SIG-M5 treated with dmso at 0.1 percent for 504 hours (cell line): ENCODE data around the gene DCTN3.

Source experiments
- DNase-seq: peaks from one replicate; lab custom pipeline; 2025; ENCODE audit not compliant: unreplicated experiment; lab: John Stamatoyannopoulos, UW

The DCTN3 gene

GRCh38 chr9:34624475-34625185 lies 4.3 kb upstream of the DCTN3 start:
- DNase-seq = no peak

DNA sequence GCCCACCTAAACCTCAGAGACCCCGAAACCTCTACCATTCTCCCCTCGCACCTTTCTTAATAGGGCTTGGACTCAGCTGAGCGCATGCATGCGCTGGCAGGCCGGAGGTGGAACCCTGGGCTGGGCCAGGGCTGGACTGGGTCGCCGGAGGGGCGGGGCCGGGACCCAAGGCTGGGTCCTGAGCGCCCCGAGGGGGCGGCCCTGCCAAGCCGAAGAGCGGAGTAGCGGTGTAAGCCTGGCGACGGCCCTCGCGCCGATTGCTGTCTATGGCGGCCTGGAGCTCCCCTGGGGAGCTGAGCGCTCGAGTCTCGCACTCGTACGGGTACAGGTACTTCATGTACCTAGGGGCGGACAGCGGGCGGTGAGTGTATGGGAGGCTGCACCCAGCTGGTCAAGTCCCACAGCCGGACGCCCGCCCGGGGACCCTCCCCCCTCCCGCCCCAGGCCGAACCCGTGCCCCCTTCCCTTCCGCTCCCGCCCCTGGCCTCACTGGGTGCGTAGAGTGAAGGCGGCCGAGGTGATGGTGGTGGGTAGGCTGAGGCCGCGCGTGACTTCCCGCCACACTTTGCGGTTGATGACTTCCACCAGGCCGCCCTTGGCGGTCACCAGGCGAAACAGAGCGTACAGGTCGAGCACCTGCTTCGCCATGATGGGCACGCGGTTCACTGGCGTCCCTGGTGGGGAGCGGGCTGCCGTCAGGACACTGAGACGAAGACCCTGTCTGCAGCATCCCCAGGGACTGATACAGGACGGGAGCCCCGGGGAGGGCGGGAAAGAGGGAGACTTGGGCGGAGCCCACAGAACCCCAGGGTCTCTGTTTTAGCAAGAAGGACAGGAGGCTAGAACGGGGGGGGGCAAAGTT lies 3.3 kb upstream of the DCTN3 start:
- no peak for DNase-seq

GRCh38 chr9:34615132-34615531 lies 5.2 kb downstream of the DCTN3 start:
- DNase-seq = no peak

DNA sequence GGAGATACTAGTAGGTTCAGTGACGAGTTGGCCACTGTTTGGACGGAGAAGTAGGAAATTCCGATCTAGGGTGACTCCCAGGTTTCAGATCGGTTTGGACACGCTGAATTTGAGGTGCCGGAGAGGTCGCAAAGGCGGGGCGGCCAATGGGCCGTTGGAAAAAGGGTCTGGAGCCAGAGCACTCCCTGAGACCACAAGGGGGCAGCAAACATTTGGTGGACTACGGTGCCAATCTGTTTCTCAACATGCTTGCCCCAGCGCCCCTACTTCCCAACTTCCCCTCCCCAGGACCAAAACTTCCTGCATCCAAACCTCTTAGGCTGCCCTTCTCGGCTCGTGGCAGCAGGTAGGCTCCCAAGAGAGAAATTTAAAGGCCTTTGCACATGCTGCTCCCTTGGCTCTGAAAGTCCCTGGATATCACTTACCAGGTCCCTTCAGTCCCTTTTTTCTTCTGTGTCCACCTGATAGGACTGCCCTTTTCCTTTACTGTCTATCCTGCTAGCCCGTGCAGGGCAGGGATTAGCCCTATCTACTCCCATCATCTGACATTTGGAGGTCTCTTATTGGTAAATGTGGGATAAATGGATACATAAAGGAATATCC lies 7.4 kb downstream of the DCTN3 start:
- DNase-seq = peak; percentile 64

GRCh38 chr9:34611811-34612787 lies 8.2 kb downstream of the DCTN3 start, which contains the start of gene RPP25L:
Gene RPP25L, minus strand, starts transcription at chr9:34612097. Its CDS starts 801 bp downstream, at chr9:34611296.
- peak; percentile 74 for DNase-seq

DNA sequence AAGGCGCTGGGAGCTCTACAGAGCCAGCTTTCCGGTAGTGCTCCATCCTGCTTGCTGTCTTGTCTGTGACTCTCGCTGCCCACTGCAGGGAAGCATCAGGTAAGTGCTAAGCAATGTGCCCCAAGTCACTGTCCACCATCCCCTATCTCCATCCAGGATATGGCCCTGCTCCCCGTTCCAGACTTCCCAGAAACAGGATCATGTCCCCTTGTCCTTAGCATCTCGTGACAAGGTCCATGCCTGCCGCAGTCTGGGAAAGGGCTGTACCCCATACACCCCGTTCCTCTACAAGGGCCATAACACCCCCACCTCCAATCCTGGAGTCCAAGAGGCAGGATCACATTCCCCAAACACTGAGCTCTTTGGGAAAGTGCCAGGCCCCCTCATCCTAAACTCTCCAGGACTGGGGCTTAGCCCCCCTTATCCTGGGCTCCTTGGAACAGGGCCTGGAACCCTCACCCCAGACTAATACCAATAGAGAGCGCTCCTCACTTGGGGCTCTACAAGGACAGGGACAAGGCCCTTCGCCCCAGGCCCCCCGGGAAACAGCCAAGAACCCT lies 9.0 kb downstream of the DCTN3 start:
- no peak for DNase-seq

DNA sequence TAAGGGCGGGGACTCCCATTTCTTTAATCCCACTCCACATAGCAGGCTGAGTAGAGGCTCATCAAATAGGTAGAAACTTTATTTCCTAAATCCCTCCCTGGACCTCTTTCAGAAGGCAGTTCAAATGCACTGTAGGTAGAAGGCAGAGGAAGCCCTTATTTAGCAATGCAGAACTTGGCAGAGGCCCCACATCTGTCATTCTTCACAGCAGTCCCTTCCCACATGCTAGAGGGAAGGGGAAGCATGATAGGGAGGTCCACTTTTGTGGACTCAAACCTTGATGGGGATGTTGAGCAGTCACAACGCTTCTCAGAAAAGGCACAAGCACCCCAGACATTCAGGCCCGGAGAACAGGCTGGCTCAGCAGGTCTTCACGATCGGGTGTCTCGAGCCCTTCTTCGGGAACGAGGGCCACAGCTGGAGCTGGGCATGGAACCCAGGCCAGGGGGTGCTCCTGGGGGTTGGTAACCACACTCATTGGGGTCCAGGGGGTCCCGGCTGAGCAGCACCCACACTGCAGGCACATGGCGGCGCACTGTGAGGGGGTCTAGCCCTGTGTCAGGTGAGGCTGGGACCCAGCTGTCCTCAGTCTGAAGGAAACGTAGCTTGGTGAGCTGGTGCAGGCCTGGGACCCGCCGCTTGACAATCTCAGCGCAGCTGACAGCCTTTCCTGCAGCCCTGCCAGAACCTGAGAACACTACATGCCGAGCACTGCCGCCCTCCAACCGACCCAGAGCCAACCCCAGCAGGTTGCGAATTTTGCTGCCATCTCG lies 9.7 kb downstream of the DCTN3 start:
- peak; percentile 24 for DNase-seq

DNA sequence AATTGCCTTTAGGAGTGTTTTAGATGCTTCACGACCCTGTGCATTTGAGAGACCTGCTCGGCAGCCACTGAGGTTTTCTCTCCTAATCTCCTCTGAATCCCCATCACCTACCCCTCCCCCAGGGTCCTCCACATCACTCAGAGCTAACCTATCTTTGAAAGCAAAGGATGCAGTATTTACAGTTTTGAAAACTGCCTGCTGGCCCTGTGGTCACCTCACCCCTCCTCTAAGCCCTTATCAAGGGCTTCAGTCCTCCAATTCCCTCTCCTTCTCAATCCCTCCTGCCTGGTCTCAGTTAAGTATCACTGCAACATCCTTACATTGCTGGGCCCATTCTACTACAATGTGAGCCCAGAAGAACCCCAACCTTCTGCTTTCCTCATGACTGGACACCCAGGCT lies 13.0 kb downstream of the DCTN3 start:
- no peak for DNase-seq

- DNase-seq = no peak
Measured at GRCh38 chr9:34606905-34607304, 13.4 kb downstream of the DCTN3 start.

GRCh38 chr9:34606190-34606589 lies 14.1 kb downstream of the DCTN3 start:
- DNase-seq = no peak

DNA sequence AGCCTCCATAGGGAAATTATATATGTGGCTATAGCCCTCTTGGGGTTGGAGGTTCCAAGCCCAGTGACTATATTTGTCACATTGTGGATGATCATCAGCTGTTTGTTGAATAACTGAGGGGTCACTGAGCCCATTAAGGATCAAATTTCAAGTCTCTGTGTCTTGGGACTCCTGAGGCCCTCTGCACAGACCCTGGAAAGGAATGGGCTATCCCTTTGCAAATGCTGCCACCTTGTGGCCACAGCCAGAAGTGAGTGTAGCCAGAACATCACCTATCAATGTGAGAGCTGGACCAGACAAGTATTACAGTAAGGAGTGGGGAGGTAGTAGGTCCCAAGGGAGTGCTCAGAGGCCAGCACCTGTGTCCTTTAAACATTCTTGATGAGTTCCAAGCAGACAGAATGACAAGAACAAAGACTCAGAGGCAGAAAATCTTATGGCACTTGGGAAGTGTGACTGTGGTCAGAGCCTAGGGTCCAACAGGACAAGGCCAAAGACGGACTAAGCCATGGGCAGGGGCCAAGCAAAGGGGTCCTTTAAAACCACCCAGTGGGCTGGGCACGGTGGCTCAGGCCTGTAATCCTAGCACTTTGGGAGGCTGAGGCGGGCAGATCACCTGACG lies 16.6 kb downstream of the DCTN3 start:
- peak; percentile 57 for DNase-seq

GRCh38 chr9:34601937-34602573 lies 18.2 kb downstream of the DCTN3 start:
- no peak for DNase-seq

DNA sequence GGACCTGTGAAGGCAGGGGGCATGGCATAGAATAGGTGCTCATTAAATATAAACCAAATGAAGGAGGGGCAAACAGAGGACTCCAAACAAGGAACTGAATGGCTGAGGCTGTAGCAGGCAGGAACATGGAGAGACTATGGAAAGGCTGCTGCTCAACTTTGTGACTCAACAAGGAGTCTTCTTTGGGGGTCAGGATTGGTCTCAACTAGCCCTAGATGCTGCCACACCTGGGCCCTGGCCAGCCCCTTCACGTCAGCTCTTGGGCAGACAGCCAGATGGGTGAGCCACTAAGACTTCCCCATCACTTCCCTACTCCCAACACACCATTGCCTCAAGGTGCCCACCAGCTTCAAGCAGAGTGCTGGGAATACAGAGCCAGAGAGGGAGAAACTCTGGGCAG lies 19.4 kb downstream of the DCTN3 start:
- DNase-seq = no peak

DNA sequence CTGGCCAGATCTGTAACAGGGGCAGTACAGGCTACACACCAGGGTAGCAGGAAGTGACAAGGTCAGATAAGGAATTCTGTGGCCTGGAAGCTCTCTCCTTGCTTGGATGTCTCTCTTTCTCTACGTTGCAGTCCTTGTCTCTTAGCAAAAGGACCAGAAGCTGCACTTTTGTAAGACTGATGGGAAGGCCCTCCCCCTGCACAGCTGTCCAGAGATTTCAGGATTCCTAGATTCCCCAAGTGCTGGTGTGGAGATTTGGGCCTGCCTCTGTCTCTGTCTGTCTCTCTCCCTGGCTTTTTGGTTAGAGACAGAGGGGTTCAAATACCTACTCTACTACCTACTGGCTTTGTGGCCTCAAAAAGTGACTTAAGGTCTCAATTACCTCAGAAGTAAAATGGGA lies 20.7 kb downstream of the DCTN3 start:
- no peak for DNase-seq

DNA sequence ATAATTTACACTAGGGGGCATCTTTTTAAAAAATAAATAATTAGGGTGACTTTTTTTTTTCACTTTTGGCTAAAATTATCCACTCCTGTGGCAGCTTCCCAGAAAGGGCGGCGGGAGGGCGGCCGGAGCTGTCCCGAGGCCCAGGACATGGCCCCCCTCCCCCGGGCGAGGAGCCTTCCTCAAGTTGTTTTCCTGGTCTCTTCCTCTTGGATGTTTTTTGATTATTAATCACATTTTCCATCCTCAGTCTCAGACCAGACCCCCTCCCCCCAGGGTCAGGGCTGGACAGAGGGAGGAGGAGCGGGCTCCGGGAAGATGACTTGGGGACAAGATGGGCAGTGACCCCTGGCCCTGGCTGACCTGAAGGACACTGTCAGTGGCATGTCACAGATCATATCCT lies 26.1 kb downstream of the DCTN3 start:
- DNase-seq = no peak

- DNase-seq = peak; percentile 10
Measured at GRCh38 chr9:34592895-34593601, 27.2 kb downstream of the DCTN3 start.

DNA sequence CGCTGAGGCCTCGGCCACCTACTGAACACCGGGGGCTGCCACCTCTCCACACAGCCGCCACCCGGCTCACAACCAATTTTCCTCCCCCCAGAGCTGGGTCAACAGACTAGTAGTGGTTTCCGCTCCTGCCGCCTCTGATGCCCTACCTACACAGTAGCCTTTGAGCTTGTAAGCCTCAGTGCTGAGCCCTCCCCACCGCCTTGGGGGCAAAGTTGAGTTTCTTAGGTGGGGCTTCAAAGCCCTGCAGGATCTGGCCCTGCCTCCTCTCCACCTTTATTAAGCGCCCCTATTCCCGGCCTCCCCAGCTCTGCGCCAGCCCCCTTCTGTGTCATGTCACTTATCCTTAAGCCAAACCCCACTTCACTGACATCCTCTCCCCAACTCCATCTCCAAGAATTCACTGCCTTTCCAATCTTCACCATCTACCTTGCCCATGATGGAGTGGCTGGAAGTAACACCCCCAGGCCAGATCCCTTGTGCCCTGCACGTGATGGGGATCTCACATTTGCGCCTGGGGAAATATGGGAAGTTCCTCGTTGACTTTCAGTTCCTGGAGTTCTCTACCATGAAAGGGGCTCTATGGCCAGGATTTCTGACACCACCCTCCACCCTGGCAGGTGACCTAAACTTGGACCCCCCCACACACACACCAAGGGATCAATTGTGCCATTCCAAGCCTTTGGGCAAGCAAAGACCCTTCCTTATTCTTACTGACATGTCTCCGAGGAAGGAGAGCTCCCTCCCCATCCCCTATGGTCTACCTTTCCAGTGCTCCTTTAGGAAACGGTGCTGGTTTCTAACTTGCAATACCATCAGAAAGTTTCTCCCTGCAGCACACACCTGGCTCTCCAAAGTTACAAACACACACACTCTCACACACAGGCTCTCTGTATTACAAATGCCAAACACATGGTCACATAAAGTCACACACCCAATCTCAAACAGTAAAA lies 28.1 kb downstream of the DCTN3 start:
- DNase-seq = peak; percentile 39
